HG02970 (cell line): ENCODE measurements around the gene MBD6.
"Not testable (repeated sequence)": the region's sequence is repeated elsewhere in the genome, so short reads cannot be mapped to it uniquely, and the experiment has no call there.

Source experiments
- ATAC-seq: cut with Tn5 transposase; IDR thresholded peaks from one replicate; pipeline ENCODE4 v1.9.1; 2021; ENCODE audit warnings: mild to moderate bottlenecking, moderate library complexity, moderate number of reproducible peaks; ENCODE audit not compliant: unreplicated experiment, low FRiP score

Gene MBD6

DNA sequence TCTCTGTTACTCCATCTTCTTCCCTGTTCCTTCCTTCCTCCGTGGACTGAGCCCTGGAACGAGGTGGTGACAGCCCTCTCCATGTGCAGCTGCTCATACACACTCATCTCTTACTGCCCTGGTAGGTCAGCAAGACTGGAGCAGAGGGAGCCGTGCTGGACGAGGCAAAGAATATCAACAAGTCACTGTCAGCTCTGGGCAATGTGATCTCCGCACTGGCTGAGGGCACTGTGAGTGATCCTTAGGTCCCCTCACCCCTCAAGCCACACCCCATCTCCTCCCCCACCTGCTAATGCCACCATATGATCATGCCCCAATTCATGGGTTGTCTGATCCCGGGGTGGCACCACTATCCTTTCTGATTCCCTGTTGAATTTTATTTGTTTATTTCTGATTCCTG lies 46.2 kb downstream of the MBD6 start:
- no peak for ATAC-seq

DNA sequence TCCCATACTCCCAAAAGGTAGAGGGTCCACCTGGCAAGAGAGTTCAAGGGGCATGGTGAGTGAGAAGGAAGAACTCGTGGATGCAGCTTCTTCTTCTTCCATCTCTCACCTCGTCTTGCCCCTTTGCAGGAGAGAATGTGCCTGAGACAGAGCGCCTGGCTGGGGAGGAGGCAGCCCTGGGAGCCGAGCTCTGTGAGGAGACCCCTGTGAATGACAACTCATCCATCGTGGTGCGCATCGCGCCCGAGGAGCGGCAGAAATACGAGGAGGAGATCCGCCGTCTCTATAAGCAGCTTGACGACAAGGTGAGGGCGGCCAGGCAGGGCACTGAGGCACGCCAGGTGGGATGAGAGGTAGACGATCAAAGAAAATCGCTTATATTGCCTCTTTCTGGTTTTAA lies 47.2 kb downstream of the MBD6 start:
- ATAC-seq = no peak

DNA sequence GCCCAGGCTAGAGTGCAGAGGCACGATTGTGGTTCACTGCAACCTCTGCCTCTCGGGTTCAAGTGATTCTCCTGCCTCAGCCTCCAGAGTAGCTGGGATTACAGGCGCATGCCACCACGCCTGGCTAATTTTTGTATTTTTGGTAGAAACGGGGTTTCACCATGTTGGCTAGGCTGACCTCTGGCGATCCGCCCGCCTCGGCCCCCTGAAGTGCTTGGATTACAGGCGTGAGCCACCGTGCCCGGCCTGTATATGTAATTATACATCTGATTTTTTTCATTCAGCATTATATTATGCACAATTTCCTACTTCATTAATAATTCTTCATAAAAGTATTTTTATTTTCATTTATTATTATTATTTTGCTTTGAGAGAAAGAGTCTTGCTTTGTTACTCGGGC lies 47.8 kb downstream of the MBD6 start:
- not testable (repeated sequence) for ATAC-seq

DNA sequence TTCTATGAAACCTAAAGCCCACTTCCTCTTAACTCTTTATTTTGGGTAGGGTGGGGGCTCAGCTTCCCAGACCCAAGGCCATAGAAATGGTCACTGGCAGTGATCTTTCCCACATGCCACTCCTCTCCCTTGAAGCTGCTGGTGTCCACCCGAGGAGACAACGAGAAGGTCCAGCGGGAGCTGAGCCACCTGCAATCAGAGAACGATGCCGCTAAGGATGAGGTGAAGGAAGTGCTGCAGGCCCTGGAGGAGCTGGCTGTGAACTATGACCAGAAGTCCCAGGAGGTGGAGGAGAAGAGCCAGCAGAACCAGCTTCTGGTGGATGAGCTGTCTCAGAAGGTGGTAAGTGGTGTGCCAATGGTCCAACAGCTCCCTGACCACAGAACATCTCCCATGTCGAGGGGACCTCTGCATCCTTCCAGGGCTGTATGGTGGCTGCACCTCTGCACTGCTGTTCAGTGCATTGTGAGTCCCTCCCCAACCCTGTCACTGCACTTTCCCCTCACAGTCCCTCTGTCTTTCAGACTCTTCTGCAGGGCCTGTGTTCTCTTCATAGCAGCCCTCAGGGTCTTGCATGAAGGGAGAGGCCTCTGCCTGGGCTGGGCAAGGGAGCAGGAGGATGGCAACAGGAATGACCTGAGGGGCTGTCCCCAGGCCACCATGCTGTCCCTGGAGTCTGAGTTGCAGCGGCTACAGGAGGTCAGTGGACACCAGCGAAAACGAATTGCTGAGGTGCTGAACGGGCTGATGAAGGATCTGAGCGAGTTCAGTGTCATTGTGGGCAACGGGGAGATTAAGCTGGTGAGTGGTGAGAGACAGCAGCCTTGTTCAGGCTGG lies 49.5 kb downstream of the MBD6 start:
- no peak for ATAC-seq

DNA sequence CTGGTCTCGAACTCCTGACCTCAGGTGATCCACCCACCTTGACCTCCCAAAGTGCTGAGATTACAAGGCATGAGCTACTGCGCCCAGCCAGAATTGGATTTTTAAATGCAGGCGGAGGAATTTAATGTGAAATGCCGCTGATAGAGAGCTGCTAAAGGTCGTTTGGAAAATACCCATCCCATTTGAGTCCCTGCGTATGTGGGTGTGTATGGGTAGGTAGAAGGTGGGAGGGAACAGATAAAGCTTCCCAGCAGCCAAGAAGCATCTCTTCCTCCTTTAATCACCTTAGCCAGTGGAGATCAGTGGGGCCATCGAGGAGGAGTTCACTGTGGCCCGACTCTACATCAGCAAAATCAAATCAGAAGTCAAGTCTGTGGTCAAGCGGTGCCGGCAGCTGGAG lies 52.2 kb downstream of the MBD6 start:
- no peak for ATAC-seq

DNA sequence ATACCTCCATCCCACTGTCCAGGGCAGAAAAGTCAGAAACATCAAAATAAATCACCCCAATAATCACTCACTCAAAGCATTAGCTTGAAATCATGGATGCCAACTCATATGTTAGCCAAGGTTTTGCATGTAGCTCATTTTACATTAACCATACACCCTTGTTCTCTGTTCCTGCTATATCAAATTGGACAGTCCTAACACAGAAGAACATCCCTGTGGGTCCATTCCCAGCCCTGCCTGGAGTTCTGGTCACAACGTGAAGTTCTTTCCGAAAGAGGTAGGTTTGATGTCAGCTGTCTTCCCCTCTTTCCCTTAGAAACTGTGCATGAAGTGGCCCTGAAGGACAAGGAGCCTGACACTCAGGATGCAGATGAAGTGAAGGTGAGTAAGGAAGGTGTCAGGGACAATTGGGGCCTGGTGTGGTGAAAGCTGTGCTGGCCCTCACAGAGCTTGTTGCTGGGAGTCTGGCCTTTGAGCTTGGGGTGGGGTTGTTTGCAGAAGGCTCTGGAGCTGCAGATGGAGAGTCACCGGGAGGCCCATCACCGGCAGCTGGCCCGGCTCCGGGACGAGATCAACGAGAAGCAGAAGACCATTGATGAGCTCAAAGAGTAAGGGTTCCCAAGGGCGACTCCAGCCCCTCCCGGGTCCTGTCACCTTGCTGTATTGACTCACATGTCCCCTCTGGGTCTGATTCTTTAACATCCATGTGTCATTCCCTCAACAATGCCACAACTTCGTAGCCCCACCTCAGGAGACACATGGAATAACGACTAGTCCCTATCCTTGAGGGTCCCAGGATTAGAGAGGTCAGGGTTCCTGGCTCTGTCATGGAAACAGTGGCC lies 53.4 kb downstream of the MBD6 start:
- no peak for ATAC-seq

DNA sequence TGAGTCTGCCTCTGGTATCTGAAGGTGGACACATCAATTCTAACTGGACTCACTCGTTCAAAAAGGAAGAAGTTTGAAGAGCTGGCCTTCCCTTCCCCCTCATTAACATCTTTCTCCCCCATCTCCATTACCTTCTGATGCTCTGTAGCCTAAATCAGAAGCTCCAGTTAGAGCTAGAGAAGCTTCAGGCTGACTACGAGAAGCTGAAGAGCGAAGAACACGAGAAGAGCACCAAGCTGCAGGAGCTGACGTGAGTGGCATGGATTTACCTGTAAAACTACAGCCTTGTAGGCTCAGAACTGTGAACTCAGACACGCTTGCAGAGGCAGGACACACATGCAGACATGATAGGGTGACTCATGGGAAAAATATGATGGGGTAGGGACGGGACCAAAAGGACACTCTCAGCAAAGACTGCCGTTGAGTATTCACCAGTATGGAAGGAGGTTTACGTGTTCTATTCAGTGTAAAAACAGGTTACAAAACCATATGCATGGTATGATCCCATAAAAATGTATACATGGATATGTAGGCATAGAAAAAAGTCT lies 54.1 kb downstream of the MBD6 start:
- no peak for ATAC-seq

DNA sequence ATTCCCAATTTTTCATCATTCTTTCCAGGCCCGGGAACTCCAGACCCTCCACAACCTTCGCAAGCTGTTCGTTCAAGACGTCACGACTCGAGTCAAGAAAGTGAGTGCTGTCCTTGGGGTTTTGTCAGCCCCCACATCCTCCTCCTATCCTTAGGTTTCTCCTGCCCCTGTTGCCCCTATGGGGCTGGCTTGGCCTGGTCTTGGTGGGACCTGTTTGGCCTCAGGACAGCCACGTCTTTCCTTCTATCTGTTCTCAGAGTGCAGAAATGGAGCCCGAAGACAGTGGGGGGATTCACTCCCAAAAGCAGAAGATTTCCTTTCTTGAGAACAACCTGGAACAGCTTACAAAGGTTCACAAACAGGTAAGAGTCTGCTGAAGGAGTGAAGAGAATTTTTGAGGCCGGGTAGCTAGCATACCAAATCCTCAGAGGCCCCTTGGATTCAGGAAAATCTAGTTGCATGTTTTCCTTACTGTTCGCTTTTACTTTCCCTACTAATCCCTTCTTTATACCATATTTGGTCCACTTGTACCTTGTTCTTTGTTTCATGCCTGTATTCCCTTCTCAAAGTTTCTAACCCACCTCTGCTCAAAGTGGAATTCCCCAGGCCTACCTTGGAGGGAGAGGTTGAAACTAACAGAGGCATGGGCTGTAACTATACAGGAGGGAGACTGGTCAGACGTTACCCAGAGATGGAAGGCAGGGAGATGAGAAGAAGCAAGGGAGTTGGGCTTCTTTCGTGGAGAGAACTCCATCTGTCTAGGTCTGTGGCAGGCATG lies 55.5 kb downstream of the MBD6 start:
- ATAC-seq = no peak

DNA sequence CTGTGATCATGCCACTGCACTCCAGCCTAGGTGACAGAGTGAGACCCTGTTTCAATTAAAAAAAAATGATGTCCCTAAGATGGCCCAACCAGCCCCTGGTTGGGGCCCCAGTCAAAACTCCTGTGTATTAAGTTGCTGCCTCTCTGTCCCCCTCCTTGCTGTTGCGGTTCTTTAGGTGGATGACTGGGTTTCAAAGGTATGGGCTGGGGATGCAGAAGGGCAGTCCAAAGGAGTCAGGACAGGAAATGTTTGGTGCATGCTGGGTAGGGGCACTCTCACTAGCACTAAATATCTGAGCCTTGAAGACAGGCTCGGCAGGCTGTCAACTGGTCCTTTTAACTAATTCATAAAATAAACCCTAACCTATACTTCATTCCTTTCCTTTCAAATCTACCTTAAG lies 56.4 kb downstream of the MBD6 start:
- no peak for ATAC-seq
